HS-27A (cell line): ENCODE measurements around the gene IMPA2.
"Not testable (repeated sequence)": the region's sequence is repeated elsewhere in the genome, so short reads cannot be mapped to it uniquely, and the experiment has no call there.

Source experiments
- DNase-seq: peaks from one replicate; pipeline ENCODE4 v3.0.0-alpha.2; 2012; ENCODE audit warnings: low read depth, missing footprints

Gene IMPA2

DNA sequence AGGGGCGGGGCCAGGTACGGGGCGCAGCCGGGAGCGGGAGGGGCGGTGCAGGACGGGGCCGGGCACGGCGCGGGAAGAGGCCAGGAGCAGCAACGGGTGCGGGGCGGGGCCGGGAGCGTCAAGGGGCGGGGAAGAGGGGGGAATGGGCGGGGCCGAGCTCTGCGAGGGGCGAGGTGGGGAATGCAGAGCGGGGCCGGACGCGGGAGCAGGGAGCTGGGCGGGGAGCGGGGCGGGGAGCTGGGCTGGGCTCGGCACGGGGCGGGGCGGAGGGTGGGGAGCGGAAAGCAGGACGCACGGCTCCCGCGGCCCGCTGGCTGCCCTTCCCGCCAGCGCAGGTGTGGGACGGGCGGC lies at the start of gene IMPA2:
Gene IMPA2 (plus strand): TSS at position 316 of the 351 bp plus-strand sequence. CDS start 163 bp downstream, outside the sequence.
- DNase-seq: no peak

DNA sequence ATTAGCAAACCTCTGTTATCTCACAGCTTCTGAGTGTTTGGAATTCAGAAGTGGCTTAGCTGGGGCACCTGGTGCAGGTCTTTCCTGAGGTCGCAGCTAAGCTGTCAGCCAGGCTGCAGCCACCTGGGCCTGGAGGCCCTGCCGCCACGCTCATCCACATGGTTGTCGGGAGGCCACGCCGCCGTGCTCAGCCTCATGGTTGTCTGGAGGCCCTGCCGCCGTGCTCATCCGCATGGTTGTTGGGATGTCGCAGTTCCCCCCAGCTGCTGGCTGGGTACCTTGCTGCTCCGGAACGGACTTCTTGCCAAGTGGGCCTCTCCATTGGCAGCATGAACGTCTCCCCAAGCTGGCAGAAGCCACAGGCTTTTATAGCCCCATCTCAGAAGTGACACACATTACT lies 48.9 kb upstream of the IMPA2 start:
- DNase-seq: no peak

DNA sequence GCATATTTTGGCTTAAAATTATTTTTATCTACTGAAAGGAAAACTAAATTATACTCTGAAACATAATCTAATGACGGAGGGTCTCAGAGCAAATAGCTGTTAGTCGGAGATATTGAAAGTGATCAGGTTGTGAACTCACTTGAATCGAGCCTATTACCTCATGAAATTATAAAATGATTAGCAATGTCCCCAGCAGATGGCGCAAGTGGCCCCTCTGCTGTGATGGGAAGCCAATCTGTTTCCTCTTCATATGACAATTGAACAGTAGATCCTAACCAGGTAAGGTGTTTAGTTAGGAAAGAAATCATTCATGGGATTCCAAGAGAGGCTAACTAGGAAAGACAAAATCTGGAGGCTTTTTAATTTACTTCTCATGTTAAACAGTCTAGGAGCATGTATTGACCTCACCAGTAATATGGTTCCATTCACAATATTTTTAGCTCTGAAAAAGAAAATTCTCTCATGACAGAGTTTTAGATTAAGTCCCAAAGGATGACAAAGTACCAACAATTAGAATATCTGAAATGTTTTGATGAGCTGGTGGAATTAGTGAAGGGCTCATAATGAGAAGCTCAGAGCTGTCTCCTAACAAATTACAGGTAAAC lies 43.3 kb upstream of the IMPA2 start:
- DNase-seq: no peak

DNA sequence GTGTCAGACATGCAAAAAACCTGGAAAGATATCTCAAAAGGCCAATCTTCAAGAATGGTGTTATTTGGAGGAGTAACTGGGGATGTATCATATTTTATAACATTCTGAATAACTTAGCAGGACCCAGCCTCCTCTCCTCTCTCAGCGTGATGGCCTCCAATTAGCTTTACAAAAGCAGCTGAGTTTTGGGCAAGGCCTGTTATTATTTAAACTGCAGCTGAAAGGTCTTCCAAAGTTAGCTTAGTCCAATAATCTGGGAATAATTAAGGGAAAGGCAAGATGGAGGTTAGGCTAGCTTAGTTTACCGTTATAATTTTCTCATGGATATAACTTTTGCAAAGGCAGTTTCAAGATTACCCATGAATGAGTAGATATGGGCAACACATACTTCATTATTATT lies 40.4 kb upstream of the IMPA2 start:
- no peak for DNase-seq

DNA sequence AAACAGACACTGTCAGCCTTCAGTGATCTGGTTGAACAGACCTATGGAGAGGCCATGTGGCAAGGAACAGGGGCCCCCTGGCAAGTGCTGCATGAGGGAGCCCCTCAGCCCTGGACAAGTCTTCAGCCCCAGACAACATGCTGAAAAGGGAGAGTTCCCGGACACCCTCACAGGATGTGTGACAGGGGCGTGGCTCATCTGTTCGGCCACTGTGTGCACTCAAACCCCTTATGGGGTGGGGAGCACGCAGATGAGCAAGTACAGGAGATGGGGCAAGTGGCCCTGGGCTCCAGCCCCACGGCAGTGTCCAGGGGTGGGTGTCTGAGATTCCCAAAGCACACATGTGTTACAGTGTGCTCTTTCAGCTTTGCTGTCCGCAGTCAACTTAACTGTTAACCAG lies 37.8 kb upstream of the IMPA2 start:
- no peak for DNase-seq

DNA sequence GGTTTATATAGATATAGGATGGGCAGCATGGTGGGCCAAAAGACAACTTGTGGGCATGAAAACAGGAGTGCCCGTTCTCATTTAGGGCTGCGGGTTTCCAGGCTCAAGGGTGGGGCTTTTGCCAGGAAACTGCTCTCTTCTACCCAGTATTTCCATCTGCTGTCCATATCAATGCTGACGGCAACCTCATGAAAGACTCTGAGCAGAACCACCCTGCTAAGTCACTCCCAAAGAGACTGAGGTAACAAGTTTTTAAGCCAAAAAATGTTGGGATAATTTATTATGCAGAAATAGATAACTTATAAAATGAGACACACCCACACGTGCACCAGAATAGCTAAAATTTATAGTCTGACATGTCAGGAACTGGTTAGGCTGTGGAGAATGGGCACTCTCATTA lies 37.1 kb upstream of the IMPA2 start:
- DNase-seq: no peak

DNA sequence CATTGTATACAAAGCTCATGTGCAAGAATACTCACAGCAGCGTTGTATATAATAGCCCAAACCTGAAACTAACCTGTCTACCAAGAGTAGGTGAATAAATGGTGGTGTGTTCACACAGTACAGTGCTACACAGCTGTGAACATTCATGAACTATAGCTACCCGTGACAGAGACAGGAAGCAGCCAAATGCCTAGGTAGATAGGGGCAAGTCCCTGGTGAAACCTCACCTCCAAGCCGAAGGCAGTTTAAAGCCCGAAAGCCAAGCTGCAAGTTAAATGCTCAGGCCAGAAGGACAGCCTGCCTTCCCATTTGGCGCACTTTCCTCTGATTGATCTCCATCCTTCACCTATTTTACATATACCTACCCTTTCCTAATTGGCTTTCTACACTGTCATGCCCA lies 36.5 kb upstream of the IMPA2 start:
- no peak for DNase-seq

DNA sequence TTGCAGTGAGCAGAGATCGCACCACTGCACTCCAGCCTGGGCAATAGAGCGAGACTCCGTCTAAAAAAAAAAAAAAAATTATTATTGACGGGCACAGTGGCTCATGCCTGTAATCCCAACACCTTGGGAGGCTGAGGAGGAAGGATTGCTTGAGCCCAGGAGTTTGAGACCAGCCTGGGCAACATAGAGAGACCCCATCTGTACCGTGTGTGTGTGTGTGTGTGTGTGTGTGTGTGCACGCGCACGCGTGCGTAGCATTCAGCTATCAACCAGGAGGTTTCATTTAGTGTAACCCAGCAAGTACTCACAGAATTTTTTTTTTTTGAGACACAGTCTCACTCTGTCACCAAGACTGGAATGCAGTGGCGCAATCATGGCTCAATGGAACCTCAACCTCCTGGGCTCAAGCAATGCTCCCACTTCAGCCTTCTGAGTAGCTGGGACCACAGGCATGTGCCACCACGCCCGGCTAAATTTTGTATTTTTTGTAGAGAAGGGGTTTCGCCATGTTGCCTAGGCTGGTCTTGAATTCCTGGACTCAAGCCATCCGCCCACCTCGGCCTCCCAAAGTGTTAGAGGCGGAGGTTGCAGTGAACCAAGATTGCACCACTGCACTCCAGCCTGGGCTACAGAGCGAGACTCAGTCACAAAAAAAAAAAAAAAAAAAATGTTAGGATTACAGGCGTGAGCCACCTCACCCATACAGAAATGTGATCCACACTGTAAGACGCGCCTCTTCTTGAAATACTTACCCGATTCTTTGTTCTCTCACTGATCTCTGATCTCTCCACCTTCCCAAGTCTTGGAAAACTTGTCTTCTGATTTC lies 35.3 kb upstream of the IMPA2 start:
- not testable (repeated sequence) for DNase-seq

DNA sequence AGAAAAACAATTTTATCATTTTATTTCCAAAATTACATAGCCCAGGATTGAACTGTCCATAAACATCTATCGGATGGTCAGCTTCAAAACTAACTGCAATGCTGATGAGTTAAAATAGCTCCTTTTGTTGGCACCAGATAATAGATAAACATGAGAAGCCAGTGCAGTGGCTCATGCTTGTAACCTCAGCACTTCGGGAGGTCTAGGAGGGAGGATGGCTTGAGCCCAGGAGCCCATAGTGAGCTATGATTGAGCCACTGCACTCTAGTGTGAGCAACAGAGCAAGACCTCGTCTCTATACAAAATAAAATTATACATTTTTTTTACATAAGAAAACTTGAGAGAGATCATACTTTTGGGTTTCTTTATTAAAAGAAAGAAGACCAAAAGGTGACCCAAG lies 34.6 kb upstream of the IMPA2 start:
- DNase-seq: no peak

DNA sequence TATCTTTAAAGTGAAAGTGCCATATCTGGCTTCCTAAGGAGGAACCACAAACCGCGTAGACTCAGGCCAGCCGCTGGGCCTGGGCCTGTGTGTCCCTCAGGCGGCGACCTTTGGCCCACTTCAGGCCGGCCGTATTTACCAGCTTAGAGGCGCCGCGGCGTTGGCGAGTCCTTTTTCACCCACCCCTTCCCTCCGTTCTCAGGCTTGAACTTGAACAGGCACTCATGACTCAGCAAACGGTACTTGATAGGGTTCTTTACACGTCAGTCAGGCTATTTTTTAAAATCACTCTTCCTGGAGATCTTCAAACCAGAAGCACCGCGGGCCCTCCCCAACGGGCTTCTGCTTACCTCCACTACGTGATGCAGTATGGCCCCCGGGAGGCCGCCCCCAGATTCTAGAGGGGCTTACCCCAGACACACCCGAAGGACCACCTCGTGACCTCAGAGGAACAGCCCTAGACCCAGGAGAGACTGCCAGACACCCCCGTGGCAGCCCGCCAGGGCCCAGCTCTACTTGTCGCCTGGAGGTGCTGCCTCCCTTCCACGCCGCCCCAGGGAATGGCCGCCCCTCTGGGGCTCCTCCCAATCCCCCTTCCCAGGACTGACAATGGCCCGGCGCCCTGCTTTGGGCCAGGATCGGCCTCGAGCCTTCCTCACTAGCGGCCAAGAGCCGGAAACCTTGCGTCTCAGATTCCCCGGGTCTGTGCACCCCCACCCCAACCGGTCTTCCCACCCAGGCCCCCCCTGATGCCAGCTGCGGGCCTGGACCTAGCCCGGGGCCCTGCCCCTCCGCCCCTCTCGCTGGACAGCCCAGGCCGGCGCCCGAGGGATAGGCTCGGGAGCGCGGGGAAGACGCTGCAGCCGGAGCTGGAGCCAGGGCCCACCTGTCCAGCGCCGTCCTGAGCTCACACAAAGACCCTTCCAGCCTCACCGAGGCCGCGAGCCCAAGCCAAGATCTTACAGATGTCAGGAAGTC lies 33.8 kb upstream of the IMPA2 start:
- peak; percentile 94 for DNase-seq

DNA sequence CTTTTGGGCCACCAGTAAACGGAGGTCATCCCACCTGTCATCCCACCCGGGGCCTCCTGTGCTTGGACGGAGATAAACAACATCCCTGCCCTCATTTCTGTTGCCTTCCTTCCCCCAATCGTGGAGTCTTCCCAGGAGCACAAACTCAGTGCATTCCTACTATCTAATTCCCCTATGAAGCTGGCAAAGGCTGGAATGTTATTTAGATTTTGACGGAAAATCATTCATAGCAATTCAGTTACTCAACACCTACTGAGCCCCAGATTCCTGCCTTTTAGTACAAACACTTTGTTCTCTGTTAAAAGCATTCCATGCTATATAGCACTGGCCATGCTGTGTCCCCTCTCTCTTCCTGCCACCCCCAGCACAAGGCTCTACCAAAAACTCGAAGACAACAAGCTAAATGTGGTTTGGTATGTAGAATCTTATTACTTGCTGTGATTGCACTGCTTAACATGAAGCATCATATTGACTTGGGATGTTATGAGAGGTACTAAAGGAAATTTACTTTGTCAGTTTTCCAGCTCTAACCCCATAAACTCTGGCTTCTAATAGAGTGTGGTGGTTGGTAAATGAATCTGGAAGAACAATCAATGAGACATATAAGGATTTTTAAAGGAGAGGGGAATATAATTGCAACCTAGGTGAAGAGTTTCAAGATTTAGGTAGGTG lies 32.3 kb upstream of the IMPA2 start:
- no peak for DNase-seq

DNA sequence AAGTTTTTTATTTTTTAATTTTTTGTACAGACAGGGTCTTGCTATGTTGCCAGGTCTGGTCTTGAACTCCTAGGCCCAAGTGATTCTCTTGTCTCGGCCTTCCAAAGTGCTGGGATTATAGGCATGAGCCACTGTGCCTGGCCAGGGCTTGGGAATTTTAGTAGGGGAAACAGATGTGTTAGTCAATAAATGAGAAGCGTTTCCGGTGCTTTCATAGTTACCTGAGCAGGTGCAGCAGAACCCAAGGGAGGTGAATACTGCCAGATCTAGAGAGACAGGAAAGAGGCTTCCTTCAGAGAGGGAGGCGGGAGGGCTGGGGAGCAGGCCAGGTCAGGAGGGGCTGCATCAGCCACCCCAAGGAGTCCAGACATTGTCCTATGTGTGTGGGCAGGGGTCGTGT lies 30.5 kb upstream of the IMPA2 start:
- DNase-seq: no peak

DNA sequence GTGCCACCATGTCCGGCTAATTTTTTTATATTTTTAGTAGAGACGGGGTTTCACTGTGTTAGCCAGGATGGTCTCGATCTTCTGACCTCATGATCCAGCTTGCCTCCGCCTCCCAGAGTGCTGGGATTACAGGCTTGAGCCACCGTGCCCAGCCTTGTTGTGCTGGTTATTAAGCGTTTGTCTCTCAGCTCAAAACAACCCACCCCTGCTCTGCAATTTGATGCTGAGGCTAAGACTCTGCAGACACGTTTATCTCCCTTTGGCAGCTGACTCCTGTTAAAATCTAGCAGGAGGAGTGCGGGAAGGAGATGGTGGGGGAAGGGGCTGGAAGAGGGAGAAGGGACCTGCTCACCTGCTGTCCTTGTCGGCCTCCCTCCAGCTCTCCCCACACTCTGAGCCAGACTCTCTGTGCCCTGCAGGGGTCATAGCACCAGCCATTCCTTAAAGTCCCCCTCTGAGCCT lies 29.9 kb upstream of the IMPA2 start:
- DNase-seq: no peak

DNA sequence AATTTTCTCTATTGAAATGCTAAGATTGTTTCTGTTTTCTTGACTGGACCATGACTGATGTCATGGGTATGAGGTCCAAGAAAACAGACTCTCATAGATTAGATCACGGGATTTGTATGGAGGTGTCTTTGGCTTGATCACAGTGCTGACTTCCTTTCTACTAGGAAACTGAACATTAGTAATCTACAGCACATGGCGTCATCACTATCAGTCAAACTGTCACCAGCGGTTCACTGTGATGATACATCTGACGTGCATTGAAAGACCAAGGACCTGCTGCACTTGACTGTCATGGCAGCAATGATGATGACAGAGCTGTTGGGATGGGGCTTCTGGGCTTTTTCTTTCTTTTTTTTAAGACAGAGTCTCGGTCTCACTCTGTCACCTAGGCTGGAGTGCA lies 28.2 kb upstream of the IMPA2 start:
- DNase-seq: no peak

DNA sequence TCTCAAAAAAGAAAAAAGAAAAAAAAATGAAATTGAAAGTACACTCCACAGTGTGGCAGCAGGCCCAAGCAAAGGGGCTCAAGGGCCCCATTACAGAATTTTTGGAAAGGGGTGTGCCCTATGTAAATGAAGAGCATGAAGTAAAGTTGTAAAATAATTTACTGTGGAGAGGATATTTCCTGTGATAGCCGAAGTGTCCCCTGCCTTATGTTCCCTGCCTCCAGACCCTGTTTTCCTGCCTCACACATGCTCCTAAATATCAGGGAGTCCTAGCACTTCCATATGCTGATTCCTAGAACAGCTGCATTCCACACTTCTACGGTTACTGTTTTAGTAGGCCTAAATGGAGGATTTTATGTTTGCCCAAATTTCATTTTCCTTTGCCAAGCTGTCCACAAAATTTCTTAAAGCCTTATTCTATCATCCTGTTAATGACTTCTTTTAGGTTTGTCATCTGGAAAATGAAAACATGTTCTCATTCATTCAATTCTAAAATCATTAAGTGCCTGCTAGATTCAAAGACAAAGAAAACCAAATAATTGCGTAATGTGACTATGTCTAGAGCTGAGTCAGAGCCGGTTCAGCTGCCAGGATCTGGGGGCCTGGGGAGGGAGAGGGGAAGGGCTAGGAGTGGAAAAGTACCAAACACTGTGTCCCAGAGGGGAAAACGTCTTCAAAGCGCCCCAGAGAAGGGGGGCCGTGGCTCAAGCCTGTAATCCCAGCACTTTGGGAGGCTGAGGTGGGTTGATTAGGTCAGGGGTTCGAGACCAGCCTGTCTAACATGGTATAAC lies 25.9 kb upstream of the IMPA2 start:
- DNase-seq: no peak

DNA sequence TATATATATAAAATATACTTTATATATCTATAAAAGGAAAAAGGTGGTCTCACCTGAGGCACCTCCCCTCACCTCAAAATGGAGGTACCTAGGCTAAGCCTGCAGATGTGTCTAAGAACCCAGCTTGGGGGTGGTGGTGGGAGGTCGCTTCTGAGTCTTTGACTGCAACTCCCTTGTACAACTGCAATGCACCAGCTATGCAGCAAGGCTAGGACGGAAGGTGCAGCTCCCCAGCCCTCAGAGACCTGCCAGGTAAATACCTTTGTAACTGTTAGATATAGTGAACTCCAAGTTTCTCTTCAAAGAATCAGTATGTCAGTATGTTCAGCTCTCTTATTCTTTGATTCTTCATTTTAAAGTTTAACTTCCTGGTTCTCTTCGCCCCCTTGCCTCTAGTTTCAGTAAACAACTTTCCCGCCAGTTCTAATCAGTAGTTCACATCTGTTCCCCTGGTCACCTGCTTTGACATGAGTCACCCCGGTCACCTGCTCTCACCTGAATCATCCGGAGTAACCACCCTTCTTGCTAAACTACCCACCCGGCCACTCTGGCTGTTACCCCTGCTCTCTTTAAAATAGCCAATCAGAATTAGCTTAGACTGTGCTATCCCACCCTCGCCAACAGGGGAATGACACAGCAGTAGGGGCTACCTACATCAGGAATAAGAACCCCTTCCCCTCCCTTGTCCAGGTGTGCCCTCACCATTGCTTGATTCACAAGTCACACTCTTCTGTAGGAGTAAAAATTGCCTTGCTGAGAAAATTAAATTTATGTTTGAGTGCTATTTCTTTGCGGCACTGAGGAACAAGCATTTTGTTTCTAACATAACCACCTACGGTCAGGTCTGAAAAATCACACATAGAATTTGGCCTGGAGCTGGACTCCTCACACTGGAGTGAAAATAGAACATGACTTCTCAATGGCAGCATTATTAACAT lies 24.7 kb upstream of the IMPA2 start:
- no peak for DNase-seq

DNA sequence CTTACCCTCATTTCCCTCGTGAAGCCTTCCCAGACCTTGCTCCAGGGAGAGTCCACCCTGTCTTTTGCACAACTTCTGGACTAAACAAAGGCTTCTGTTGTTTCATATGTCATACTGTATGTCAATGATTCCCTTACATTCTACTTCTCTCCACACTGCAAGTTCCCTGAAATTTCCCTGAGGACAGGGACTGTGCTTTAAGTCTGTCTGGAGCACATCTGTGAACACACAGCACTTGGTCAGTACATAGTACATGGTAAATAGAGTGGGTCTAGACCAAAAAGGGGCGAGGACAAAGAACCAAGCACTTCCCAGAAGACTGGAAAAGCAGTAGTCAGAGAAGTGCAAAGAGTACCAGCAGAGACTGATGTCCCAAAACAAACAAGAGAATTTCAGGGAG lies 23.7 kb upstream of the IMPA2 start:
- DNase-seq: no peak

DNA sequence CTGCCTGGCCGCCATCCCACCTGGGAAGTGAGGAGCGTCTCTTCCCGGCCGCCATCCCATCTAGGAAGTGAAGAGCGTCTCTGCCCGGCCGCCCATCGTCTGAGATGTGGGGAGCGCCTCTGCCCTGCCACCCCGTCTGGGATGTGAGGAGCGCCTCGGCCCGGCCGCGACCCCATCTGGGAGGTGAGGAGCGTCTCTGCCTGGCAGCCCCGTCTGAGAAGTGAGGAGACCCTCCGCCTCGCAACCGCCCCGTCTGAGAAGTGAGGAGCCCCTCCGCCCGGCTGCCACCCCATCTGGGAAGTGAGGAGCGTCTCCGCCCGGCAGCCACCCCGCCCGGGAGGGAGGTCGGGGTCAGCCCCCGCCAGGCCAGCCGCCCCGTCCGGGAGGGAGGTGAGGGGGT lies 21.7 kb upstream of the IMPA2 start:
- DNase-seq: not testable (repeated sequence)

DNA sequence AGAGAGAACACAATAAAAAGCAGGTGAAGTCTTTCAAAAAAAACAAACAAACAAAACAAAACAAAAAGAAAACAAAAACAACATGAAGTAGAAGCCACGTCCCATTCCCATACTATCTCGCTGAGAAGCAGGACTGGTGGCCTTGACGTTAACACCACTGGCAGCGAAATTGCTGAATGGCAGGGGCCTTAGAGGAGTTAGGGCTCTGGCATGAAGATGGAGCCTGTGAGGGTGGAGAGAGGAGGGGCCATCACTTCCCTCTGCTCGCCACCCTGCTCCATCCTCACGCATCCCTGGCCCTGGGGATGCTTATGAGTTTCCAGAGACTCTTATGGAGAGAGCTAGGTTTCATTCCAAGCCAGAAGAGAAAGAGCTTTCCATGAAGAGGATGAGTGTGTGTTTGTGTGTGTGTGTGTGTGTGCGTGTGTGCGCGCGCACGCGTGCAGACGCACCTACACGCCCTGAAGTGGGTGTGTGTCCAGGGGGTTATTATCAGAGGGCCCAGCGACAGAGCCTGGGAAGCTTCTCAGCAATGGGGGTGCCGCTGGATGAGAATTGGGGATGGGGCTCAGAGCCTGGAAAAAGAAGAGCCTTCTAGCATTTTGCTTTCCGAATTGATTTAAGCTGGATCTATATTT lies 20.4 kb upstream of the IMPA2 start:
- DNase-seq: no peak

DNA sequence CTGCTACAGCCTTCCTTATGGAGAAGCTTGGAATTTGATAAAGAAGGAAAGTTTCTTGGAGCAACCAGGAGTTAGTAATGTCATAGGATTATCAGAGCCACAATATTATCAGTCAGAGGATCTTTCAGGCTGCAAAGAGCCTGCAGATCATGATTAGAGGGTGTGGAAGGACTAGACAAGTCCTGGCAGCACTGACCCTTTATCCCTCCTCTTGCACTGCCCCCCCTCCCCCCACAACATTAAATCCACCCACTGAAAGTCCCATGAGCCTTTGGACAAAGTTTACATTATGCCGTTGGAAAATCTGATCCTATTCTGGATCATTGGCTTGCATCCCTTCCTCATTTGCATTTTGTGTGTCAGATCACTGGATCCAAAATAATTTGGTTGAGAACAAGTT lies 18.7 kb upstream of the IMPA2 start:
- DNase-seq: no peak
